OCI-LY1 (cell line): ENCODE results near the gene DNAJC3.

Experiments
- H2AFZ ChIP-seq: fragments of 200-600 bp; sonication (generic), shearing (Covaris generic); 2 replicates; pipeline ENCODE4 v1.6.0; 2014; ENCODE audit warnings: antibody characterized with exemption, mild to moderate bottlenecking, low read length
- H3F3A ChIP-seq: fragments of 200-600 bp; sonication (generic), shearing (Covaris generic); 2 replicates; pipeline ENCODE4 v1.6.0; 2014; ENCODE audit warnings: mild to moderate bottlenecking, antibody characterized with exemption, low read length, moderate library complexity; ENCODE audit not compliant: insufficient read depth
- H3K27ac ChIP-seq: fragments of 200-600 bp; sonication (generic); 2 replicates; pipeline ENCODE4 v1.5.1; 2014; ENCODE audit warnings: low read length, mixed run types, mild to moderate bottlenecking, low read depth; ENCODE audit not compliant: poor library complexity, severe bottlenecking
- H3K27me3 ChIP-seq: fragments of 200-600 bp; sonication (generic); 2 replicates; pipeline ENCODE4 v1.6.0; 2014; ENCODE audit warnings: antibody characterized with exemption, mild to moderate bottlenecking, low read length, moderate library complexity; ENCODE audit not compliant: insufficient read depth
- H3K36me3 ChIP-seq: fragments of 200-600 bp; sonication (generic); 2 replicates; pipeline ENCODE4 v1.6.1; 2014; ENCODE audit warnings: mild to moderate bottlenecking, antibody characterized with exemption, low read length, moderate library complexity, mixed read lengths; ENCODE audit not compliant: insufficient read depth
- H3K4me1 ChIP-seq: fragments of 200-600 bp; sonication (generic); 2 replicates; pipeline ENCODE4 v1.5.1; 2014; ENCODE audit warnings: mild to moderate bottlenecking, low read length, moderate library complexity; ENCODE audit not compliant: insufficient read depth, severe bottlenecking
- H3K4me2 ChIP-seq: fragments of 200-600 bp; sonication (generic), shearing (Covaris generic); 2 replicates; pipeline ENCODE4 v1.6.1; 2014; ENCODE audit warnings: low read length
- H3K4me3 ChIP-seq: fragments of 200-600 bp; sonication (generic); 2 replicates; pipeline ENCODE4 v1.5.1; 2014; ENCODE audit warnings: low read length, low read depth, mild to moderate bottlenecking, mixed read lengths; ENCODE audit not compliant: poor library complexity, severe bottlenecking
- H3K79me2 ChIP-seq: fragments of 200-600 bp; shearing (Covaris generic); 2 replicates; pipeline ENCODE4 v1.6.1; 2016; ENCODE audit warnings: mixed run types, low read length, mixed read lengths; ENCODE audit not compliant: insufficient read depth
- H3K9ac ChIP-seq: fragments of 200-600 bp; sonication (generic), shearing (Covaris generic); 2 replicates; pipeline ENCODE4 v1.6.1; 2014; ENCODE audit warnings: mild to moderate bottlenecking, low read length, mixed read lengths
- H3K9me2 ChIP-seq: fragments of 200-600 bp; sonication (generic), shearing (Covaris generic); 2 replicates; pipeline ENCODE4 v1.6.1; 2014; ENCODE audit warnings: low read depth, mild to moderate bottlenecking, low read length, mixed read lengths
- H3K9me3 ChIP-seq: fragments of 200-600 bp; shearing (Covaris generic); 2 replicates; pipeline ENCODE4 v1.6.1; 2014; ENCODE audit warnings: low read length, mixed read lengths
- H4K20me1 ChIP-seq: fragments of 200-600 bp; sonication (generic), shearing (Covaris generic); 2 replicates; pipeline ENCODE4 v1.6.0; 2016; ENCODE audit warnings: mild to moderate bottlenecking, low read length; ENCODE audit not compliant: insufficient read depth
- EZH2 ChIP-seq: fragments of 200-600 bp; sonication (generic), shearing (Covaris generic); IDR thresholded peaks from 2 replicates; pipeline ENCODE4 v1.8.0; 2017; ENCODE audit warnings: borderline replicate concordance, mixed run types, mild to moderate bottlenecking, antibody characterized with exemption, low read length, moderate library complexity, mixed read lengths
- TF ChIP-seq, protein P1 (sequence below): fragments of 200-600 bp; sonication (generic), shearing (Covaris generic); IDR thresholded peaks from 2 replicates; pipeline ENCODE4 v1.5.1; 2017; ENCODE audit warnings: mild to moderate bottlenecking, antibody characterized with exemption, low read length, moderate library complexity, mixed read lengths

DNAJC3 gene

DNA sequence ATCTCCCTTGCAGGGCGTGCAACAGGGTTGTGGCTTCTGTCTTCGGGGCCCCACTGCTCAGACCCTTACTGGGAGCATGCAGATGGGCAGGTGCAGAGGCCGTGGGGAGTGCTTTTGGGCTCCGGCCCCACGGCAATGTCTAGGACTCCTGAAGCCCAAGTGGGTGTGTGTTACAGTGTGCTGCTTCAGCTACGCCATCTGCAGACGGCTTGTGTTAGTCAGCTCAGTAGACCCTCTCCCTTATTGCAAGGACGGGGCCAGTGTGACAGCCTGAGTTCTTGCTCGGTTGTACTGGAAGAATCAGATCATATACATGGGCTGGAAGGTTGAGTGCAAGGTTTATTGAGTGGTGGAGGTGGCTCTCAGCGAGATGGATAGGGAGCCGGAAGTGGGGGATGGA lies 39.3 kb downstream of the DNAJC3 start:
- Histone ChIP-seq H3F3A (no peaks in the 10 kb centered on the region), H3K4me3 (no peak overlapping the region), H4K20me1 (no peaks in the 10 kb centered on the region), H3K9ac (no peak overlapping the region), H3K9me2 (no peaks in the 10 kb centered on the region), H2AFZ (no peak overlapping the region), H3K4me2 (no peak overlapping the region), H3K79me2 (peaks cover 4% of the 10 kb centered on the region; the same call in 1 of the 2 replicates), H3K27ac (no peak overlapping the region), H3K4me1 (no peaks in the 10 kb centered on the region), H3K27me3 (no peaks in the 10 kb centered on the region), H3K36me3 (peaks cover 41% of the 10 kb centered on the region), H3K9me3 (peaks cover 3% of the 10 kb centered on the region; the same call in 1 of the 2 replicates)
- TF ChIP-seq, protein P1, sequence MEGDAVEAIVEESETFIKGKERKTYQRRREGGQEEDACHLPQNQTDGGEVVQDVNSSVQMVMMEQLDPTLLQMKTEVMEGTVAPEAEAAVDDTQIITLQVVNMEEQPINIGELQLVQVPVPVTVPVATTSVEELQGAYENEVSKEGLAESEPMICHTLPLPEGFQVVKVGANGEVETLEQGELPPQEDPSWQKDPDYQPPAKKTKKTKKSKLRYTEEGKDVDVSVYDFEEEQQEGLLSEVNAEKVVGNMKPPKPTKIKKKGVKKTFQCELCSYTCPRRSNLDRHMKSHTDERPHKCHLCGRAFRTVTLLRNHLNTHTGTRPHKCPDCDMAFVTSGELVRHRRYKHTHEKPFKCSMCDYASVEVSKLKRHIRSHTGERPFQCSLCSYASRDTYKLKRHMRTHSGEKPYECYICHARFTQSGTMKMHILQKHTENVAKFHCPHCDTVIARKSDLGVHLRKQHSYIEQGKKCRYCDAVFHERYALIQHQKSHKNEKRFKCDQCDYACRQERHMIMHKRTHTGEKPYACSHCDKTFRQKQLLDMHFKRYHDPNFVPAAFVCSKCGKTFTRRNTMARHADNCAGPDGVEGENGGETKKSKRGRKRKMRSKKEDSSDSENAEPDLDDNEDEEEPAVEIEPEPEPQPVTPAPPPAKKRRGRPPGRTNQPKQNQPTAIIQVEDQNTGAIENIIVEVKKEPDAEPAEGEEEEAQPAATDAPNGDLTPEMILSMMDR, result no peak
- no peak for TF ChIP-seq EZH2

DNA sequence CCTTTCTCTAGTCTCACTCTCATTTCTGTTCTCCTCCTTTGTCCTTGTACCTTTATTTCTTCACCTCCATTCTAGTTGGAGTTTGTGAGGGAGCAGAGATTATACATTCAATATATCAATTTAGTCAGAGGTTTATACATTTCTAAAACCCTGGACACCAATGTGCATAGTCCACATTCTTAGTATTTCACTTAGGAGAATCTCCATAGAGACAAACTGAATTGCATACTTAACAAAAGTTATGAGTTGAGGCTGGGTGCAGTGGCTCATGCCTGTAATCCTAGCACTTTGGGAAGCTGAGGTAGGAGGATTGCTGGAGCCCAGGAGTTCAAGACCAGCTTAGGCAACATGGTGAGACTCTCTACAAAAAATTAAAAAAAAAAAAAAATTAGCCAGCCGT lies 45.3 kb downstream of the DNAJC3 start:
- no peak overlapping the region for H3K9ac ChIP-seq
- no peak overlapping the region for H3K27ac ChIP-seq
- H3K36me3 ChIP-seq, result peaks cover 38% of the 10 kb centered on the region
- H3K9me2 ChIP-seq, result no peaks in the 10 kb centered on the region
- no peaks in the 10 kb centered on the region for H3K9me3 ChIP-seq
- H3K4me3 ChIP-seq, result no peak overlapping the region
- peaks cover 4% of the 10 kb centered on the region; the same call in 1 of the 2 replicates for H3K79me2 ChIP-seq
- H3K4me2 ChIP-seq, result no peak overlapping the region
- no peaks in the 10 kb centered on the region for H4K20me1 ChIP-seq
- no peak overlapping the region for H2AFZ ChIP-seq
- H3K27me3 ChIP-seq, result no peaks in the 10 kb centered on the region
- TF ChIP-seq, protein P1, result no peak
- H3F3A ChIP-seq, result no peaks in the 10 kb centered on the region
- H3K4me1 ChIP-seq, result no peaks in the 10 kb centered on the region

DNA sequence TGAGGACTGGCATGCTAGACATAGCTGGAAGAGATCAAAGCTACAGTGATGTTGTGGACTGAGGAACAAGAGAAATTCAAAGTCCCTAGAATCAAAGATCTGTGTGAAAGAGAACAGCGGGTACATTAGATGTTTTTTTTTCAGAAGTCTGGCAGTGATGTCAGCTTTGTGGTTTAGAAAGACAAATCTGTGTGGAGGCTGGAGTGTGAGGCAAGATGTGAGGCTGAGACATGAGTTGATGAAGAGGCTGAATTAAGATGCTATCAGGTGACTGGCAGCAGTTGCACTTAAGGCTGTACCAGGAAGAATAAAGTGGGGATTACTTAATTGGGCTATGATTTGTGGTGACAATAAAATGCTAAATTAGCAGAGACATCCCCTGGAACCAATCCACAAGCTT lies 46.5 kb downstream of the DNAJC3 start:
- peaks cover 41% of the 10 kb centered on the region for H3K36me3 ChIP-seq

More for the DNA sequence above, 46.5 kb downstream of the DNAJC3 start:
- H3K4me2 ChIP-seq, result no peak overlapping the region
- TF ChIP-seq, protein P1, result no peak
- no peak for TF ChIP-seq EZH2
- no peaks in the 10 kb centered on the region for H3K27me3 ChIP-seq
- no peaks in the 10 kb centered on the region for H3K9me2 ChIP-seq
- no peaks in the 10 kb centered on the region for H4K20me1 ChIP-seq
- no peak overlapping the region for H3K27ac ChIP-seq
- H3K79me2 ChIP-seq, result peaks cover 4% of the 10 kb centered on the region; the same call in 1 of the 2 replicates
- H3K4me3 ChIP-seq, result no peak overlapping the region
- H3K9ac ChIP-seq, result no peak overlapping the region
- no peaks in the 10 kb centered on the region for H3F3A ChIP-seq
- no peaks in the 10 kb centered on the region for H3K4me1 ChIP-seq
- no peaks in the 10 kb centered on the region for H3K9me3 ChIP-seq
- no peak overlapping the region for H2AFZ ChIP-seq
